Panc1 (cell line): Measurements from ENCODE around the gene PPL. TPM values are rescaled to one million over a fixed set of nuclear protein-coding genes. Genes with fewer than 3 reads are reported as not detected.
A peak's percentile ranks its signal among the peaks of the same experiment; 100 is the strongest.

Experiments used
- ATAC-seq: fragments of 200-7000 bp; cut with Tn5 transposase; 2 replicates; pipeline ENCODE4 v1.9.1; 2020; ENCODE audit warnings: mild to moderate bottlenecking, moderate library complexity
- BruUV-seq: library from RNA; stranded (reverse); fragments of 400-500 nt; replicated peaks from 2 replicates; lab custom pipeline; 2021; lab: Mats Ljungman, UMichigan
- CTCF ChIA-PET: fragments of 300-600 bp; sonication (Branson Sonifier 250); formaldehyde crosslinking; loops from one replicate; lab custom pipeline; 2022; ENCODE audit warnings: antibody characterized with exemption; lab: Charles Lee
- POLR2A ChIA-PET: fragments of 300-600 bp; sonication (Branson Sonifier 250); formaldehyde crosslinking; loops from one replicate; lab custom pipeline; 2022; ENCODE audit warnings: antibody characterized with exemption; lab: Charles Lee
- DNase-seq: peaks from one replicate; pipeline ENCODE4 v3.0.0-alpha.2; 2010; ENCODE audit warnings: low read depth, low spot score
- H3K27ac ChIP-seq: 2 replicates; pipeline ENCODE4 v1.5.1; 2011; ENCODE audit warnings: mild to moderate bottlenecking, low read length, inconsistent platforms
- H3K27me3 ChIP-seq: fragments of 200-500 bp; sonication (Bioruptor generic); 2 replicates; pipeline ENCODE4 v1.6.0; 2014; ENCODE audit warnings: low read length, inconsistent platforms; ENCODE audit not compliant: control insufficient read depth, insufficient read depth
- H3K36me3 ChIP-seq: fragments of 200-500 bp; sonication (Bioruptor generic); 2 replicates; pipeline ENCODE4 v1.5.1; 2014; ENCODE audit warnings: inconsistent platforms, mild to moderate bottlenecking, low read length, moderate library complexity; ENCODE audit not compliant: control insufficient read depth, insufficient read depth
- H3K4me1 ChIP-seq: 2 replicates; pipeline ENCODE4 v1.5.1; 2011; ENCODE audit warnings: inconsistent platforms, mild to moderate bottlenecking, low read length, moderate library complexity; ENCODE audit not compliant: control insufficient read depth, insufficient read depth
- H3K4me3 ChIP-seq, 2 experiments: 2 replicates each; pipeline ENCODE4 v1.5.1; 2011 to 2012; ENCODE audit warnings: low read depth in 2 of 2, low read length in 2 of 2, mild to moderate bottlenecking in 2 of 2, inconsistent platforms in 1 of 2, moderate library complexity in 1 of 2
- H3K9me3 ChIP-seq: fragments of 200-500 bp; sonication (Bioruptor generic); 2 replicates; pipeline ENCODE4 v1.5.1; 2014; ENCODE audit warnings: low read depth, mild to moderate bottlenecking, inconsistent platforms, low read length, moderate library complexity; ENCODE audit not compliant: control insufficient read depth, insufficient read depth
- CTCF ChIP-seq: fragments of 450-650 bp; IDR thresholded peaks from 2 replicates; pipeline ENCODE4 v1.5.1; 2017; ENCODE audit warnings: mild to moderate bottlenecking
- POLR2AphosphoS5 ChIP-seq: IDR thresholded peaks from 2 replicates; pipeline ENCODE4 v1.6.1; 2012; ENCODE audit warnings: mild to moderate bottlenecking, low read depth, low read length, moderate library complexity
- REST ChIP-seq, 2 experiments: IDR thresholded peaks; 2 replicates each; pipeline ENCODE4 v1.6.1; 2011 to 2012; ENCODE audit warnings: low read depth in 2 of 2, control low read depth in 1 of 2, low read length in 1 of 2, mild to moderate bottlenecking in 1 of 2, moderate library complexity in 1 of 2; ENCODE audit not compliant: insufficient read depth in 1 of 2
- SIN3A ChIP-seq: IDR thresholded peaks from 2 replicates; pipeline ENCODE4 v1.6.1; 2012; ENCODE audit warnings: low read depth, mild to moderate bottlenecking, low read length, moderate library complexity, borderline replicate concordance; ENCODE audit not compliant: insufficient read depth
- TCF7L2 ChIP-seq: IDR thresholded peaks from 2 replicates; pipeline ENCODE4 v1.6.1; 2011; ENCODE audit warnings: mild to moderate bottlenecking, low read depth, low read length, inconsistent platforms
- in situ Hi-C: cut with HindIII; loops from 2 replicates; pipeline ENCODE4 v1.10.0; 2016; ENCODE audit warnings: low sequenced_read_pairs, low pct_unique_long_range_greater_than_20kb
- intact Hi-C: fragments of 100-400 bp; cut with micrococcal nuclease; formaldehyde crosslinking; loops from one replicate; pipeline ENCODE4 v1.10.0; 2022; ENCODE audit not compliant: unreplicated experiment
- total RNA-seq: library from RNA; stranded (reverse); gene quantifications from one replicate; pipeline ENCODE4 v1.2.1, GENCODE V29; 2021; ENCODE audit not compliant: unreplicated experiment

Gene PPL
- total RNA-seq, 1 experiment from 2014 or later, result 89.4 TPM

GRCh38 chr16:4942481-4942880 is 5.5 kb upstream of the PPL start:
- H3K4me3 ChIP-seq, result no peak overlapping the region
- POLR2A ChIA-PET, result no interaction called here

GRCh38 chr16:4940719-4941118 is 3.8 kb upstream of the PPL start:
- in situ Hi-C loops (no loop called here), intact Hi-C loops (no loop called here)
- H3K36me3 ChIP-seq, result no peaks in the 10 kb centered on the region
- peaks cover 52% of the 10 kb centered on the region for H3K4me1 ChIP-seq
- ATAC-seq (no peak), DNase-seq (no peak)
- no peak for TF ChIP-seq POLR2AphosphoS5
- TF ChIP-seq TCF7L2, result no peak
- H3K27ac ChIP-seq, result peak overlapping the region; percentile 58
- no peaks in the 10 kb centered on the region for H3K27me3 ChIP-seq
- no TSS peak for BruUV-seq
- no peaks in the 10 kb centered on the region for H3K9me3 ChIP-seq
- ChIA-PET CTCF (no interaction called here), POLR2A (no interaction called here)
- no peak overlapping the region for H3K4me3 ChIP-seq

More at GRCh38 chr16:4942481-4942880, 5.5 kb upstream of the PPL start:
- no peak for TF ChIP-seq SIN3A
- TF ChIP-seq CTCF, result no peak
- TF ChIP-seq POLR2AphosphoS5, result no peak
- TF ChIP-seq TCF7L2, result no peak
- no peak for TF ChIP-seq REST (IDR thresholded peaks at IDR 0.05; ENCODE audit: insufficient read depth in 1 of 2, low read depth in 2 of 2, low read length in 1 of 2)
- Histone ChIP-seq H3K27ac (peak overlapping the region; percentile 94), H3K9me3 (no peaks in the 10 kb centered on the region), H3K27me3 (no peaks in the 10 kb centered on the region), H3K4me1 (peaks cover 61% of the 10 kb centered on the region), H3K36me3 (no peaks in the 10 kb centered on the region)
- in situ Hi-C loops, result no loop called here
- DNase-seq (no peak), ATAC-seq (no peak)
- CTCF ChIA-PET, result no interaction called here
- no TSS peak for BruUV-seq
- intact Hi-C loops, result no loop called here

GRCh38 chr16:4938683-4939030 is 1.7 kb upstream of the PPL start:
- intact Hi-C loops (no loop called here), in situ Hi-C loops (no loop called here)
- ChIA-PET CTCF (no interaction called here), POLR2A (no interaction called here)
- H3K4me1 ChIP-seq, result peaks cover 46% of the 10 kb centered on the region
- no peak overlapping the region; the same call in 1 of the 2 replicates for H3K27ac ChIP-seq
- no peaks in the 10 kb centered on the region for H3K27me3 ChIP-seq
- DNase-seq (no peak), ATAC-seq (no peak)
- BruUV-seq, result no TSS peak
- no peaks in the 10 kb centered on the region for H3K9me3 ChIP-seq
- TF ChIP-seq REST (IDR thresholded peaks at IDR 0.05; ENCODE audit: insufficient read depth in 1 of 2, low read depth in 2 of 2, low read length in 1 of 2) (no peak), CTCF (no peak), SIN3A (no peak), TCF7L2 (no peak)
- no peak overlapping the region for H3K4me3 ChIP-seq
- H3K36me3 ChIP-seq, result no peaks in the 10 kb centered on the region
